ENCODE measurements around the gene RRAD. TPM values are rescaled to one million over a fixed set of nuclear protein-coding genes. Genes with fewer than 3 reads are reported as not detected.

RRAD gene
- total and polyA plus RNA-seq, 2 of the 4 experiments (the other 2 are of a cell fraction): 1.3 to 2.1 TPM

DNA sequence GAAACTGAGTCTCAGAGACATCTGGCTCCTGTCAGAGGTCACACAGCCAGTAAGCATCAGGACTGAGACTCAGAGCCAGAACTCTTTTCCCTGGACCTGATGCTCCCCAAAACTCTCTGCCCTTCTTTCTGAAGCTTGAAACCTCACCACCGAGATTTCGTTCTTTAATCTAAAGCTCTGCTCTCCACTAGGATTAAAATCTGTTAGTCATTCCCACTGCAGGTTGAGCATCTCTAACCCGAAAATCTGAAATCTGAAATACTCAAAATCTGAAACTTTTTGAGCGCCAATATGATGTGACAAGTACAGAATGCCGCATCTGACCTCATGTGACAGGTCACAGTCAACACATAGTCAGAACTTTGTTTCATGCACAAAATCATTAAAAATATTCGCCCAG is 8.8 kb downstream of the RRAD start:
- H3K14ac ChIP-seq (replicated peaks; ENCODE audit: low read depth, low read length): no peak overlapping the region
- no peak for DNase-seq
- BruUV-seq (replicated peaks): no TSS peak
- no peak overlapping the region for H2BK20ac ChIP-seq (ENCODE audit: low read depth, low read length)
- no peaks in the 10 kb centered on the region for H3K79me1 ChIP-seq (ENCODE audit: low read depth in 1 of 2, low read length in 2 of 2)
- no peak overlapping the region for H4K91ac ChIP-seq (ENCODE audit: insufficient read depth, low read depth, low read length)
- H3K4ac ChIP-seq (ENCODE audit: low read depth, low read length): no peak overlapping the region
- no peak overlapping the region for H2AFZ ChIP-seq (replicated peaks; ENCODE audit: low read length, poor library complexity)
- no peak overlapping the region for H2BK120ac ChIP-seq (ENCODE audit: low read depth, low read length)
- H3K23ac ChIP-seq (ENCODE audit: low read depth, low read length): no peak overlapping the region
- H2AK9ac ChIP-seq (replicated peaks; ENCODE audit: low read depth, low read length, poor library complexity): no peak overlapping the region
- no peaks in the 10 kb centered on the region for H3K36me3 ChIP-seq (ENCODE audit: control insufficient read depth, insufficient read depth, low read length)
- no peak overlapping the region for H4K5ac ChIP-seq (ENCODE audit: low read depth, low read length)
- no peaks in the 10 kb centered on the region for H4K20me1 ChIP-seq (ENCODE audit: insufficient read depth, low read length)
- no peaks in the 10 kb centered on the region for H3K9me3 ChIP-seq (ENCODE audit: control insufficient read depth, insufficient read depth, low read length)
- H3K27me3 ChIP-seq (ENCODE audit: control insufficient read depth, insufficient read depth, low read length): peaks cover 45% of the 10 kb centered on the region
- TF ChIP-seq MAZ (IDR thresholded peaks at IDR 0.05; ENCODE audit: borderline replicate concordance, low read depth, low read length) (no peak), RFX5 (IDR thresholded peaks at IDR 0.05; ENCODE audit: low read depth, low read length) (no peak), CEBPB (IDR thresholded peaks at IDR 0.05; ENCODE audit: low read depth, low read length) (no peak), FOS (IDR thresholded peaks at IDR 0.05; ENCODE audit: low read depth, low read length) (no peak), CHD1 (IDR thresholded peaks at IDR 0.05; ENCODE audit: low read depth, low read length) (no peak)
- TF ChIP-seq, protein P1, sequence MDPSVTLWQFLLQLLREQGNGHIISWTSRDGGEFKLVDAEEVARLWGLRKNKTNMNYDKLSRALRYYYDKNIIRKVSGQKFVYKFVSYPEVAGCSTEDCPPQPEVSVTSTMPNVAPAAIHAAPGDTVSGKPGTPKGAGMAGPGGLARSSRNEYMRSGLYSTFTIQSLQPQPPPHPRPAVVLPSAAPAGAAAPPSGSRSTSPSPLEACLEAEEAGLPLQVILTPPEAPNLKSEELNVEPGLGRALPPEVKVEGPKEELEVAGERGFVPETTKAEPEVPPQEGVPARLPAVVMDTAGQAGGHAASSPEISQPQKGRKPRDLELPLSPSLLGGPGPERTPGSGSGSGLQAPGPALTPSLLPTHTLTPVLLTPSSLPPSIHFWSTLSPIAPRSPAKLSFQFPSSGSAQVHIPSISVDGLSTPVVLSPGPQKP (IDR thresholded peaks at IDR 0.05; ENCODE audit: borderline replicate concordance, low read depth, low read length): no peak
- TF ChIP-seq, protein P2, sequence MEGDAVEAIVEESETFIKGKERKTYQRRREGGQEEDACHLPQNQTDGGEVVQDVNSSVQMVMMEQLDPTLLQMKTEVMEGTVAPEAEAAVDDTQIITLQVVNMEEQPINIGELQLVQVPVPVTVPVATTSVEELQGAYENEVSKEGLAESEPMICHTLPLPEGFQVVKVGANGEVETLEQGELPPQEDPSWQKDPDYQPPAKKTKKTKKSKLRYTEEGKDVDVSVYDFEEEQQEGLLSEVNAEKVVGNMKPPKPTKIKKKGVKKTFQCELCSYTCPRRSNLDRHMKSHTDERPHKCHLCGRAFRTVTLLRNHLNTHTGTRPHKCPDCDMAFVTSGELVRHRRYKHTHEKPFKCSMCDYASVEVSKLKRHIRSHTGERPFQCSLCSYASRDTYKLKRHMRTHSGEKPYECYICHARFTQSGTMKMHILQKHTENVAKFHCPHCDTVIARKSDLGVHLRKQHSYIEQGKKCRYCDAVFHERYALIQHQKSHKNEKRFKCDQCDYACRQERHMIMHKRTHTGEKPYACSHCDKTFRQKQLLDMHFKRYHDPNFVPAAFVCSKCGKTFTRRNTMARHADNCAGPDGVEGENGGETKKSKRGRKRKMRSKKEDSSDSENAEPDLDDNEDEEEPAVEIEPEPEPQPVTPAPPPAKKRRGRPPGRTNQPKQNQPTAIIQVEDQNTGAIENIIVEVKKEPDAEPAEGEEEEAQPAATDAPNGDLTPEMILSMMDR (conservative IDR thresholded peaks at IDR 0.05; ENCODE audit: low read depth, low read length): no peak
- H2BK15ac ChIP-seq (ENCODE audit: low read depth, low read length): no peak overlapping the region
- WGBS, 2 experiments (ENCODE audit: extremely low coverage in 2 of 2, insufficient read length in 1 of 2): 100% methylated on average over 3 of the region's 6 CpGs; no CpG with 5 or more reads in 1 of the 2 experiments
- no peaks in the 10 kb centered on the region for H3K4me1 ChIP-seq (ENCODE audit: control insufficient read depth, insufficient read depth, low read length)
- ChIA-PET POLR2A (ENCODE audit: unreplicated experiment) (no interaction called here), CTCF (no interaction called here)
- ATAC-seq (ENCODE audit: low read depth): no peak
- dilution Hi-C loops (cut with HindIII; ENCODE audit: low sequenced_read_pairs, unreplicated experiment): no loop called here
- no peak overlapping the region for H4K8ac ChIP-seq (ENCODE audit: low read depth in 2 of 2, low read length in 2 of 2)
- no peak overlapping the region for H2BK5ac ChIP-seq (ENCODE audit: low read depth, low read length, poor library complexity, severe bottlenecking)
- no peak overlapping the region for H3K27ac ChIP-seq (ENCODE audit: insufficient read depth, low read length)
- H3K9me1 ChIP-seq (ENCODE audit: insufficient read depth, low read length): no peaks in the 10 kb centered on the region
- H3K9ac ChIP-seq (ENCODE audit: low read depth, low read length): no peak overlapping the region
- intact Hi-C loops (cut with micrococcal nuclease): no loop called here
- H3K4me2 ChIP-seq (ENCODE audit: low read depth, low read length): no peak overlapping the region
- no peak overlapping the region for H3K18ac ChIP-seq (ENCODE audit: low read depth, low read length)
- in situ Hi-C loops (cut with MboI; ENCODE audit: low sequenced_read_pairs): no loop called here
- no peak overlapping the region for H2AK5ac ChIP-seq (ENCODE audit: low read depth, low read length)
- H3K4me3 ChIP-seq (ENCODE audit: insufficient read depth, low read depth, low read length): no peak overlapping the region
- H3K56ac ChIP-seq (ENCODE audit: extremely low read depth, insufficient read depth, low read length): no peak overlapping the region

All from IMR-90 (cell line).